ENCODE data around the gene AFF3. TPM values are rescaled to one million over a fixed set of nuclear protein-coding genes. Genes with fewer than 3 reads are reported as not detected.

AFF3 gene
- total and polyA plus RNA-seq, 2 of the 8 experiments (the other 6 are each of a cell fraction or from before 2014, with no cell fraction given), result 0.27 to 3.0 TPM

GRCh38 chr2:99626158-99626557 is 516.2 kb downstream of the AFF3 start (continued):
- TF ChIP-seq CHD7 (IDR thresholded peaks at IDR 0.05; ENCODE audit: insufficient replicate concordance, low read length), result no peak
